GM20431 (cell line): ENCODE results near the gene OBSCN.

Source experiments
- in situ Hi-C: fragments of 300-500 bp; cut with MseI, MboI; formaldehyde crosslinking; loops from one replicate; pipeline ENCODE4 v1.15.0; 2020; ENCODE audit warnings: low sequenced_read_pairs; ENCODE audit not compliant: unreplicated experiment

OBSCN gene

DNA sequence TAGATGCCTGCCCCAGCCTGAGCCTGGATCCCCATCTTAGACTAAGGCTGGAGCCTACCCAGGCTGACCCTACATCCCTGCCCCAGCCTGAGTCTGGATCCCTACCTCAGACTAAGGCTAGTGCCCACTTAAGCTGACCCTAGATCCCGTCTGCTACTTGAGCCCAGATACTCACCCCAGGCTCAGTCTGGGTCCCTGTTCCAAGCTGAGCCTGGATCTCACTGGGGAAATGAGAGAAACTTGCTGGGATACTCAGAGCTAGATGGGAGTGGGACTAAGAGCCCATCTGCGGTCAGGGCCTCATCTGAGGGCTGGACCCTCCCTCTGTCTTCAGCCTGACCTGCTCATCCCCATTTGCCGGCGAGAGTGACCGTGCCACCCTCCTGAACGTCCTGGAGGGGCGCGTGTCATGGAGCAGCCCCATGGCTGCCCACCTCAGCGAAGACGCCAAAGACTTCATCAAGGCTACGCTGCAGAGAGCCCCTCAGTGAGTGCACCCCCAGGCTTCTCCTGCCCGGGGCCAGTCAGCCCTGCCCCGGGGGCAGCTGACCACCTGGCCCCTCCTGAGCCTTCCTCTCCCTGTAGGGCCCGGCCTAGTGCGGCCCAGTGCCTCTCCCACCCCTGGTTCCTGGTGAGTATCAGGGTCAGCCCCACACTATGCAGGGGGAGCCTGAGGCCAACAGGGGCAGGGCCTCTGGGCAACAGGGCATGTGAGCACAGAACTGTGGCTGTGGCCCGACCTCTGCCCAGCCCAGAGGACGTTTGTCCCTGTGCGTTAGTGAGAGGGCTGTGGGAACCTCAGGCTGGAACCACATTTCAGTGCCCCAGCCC, 162.0 kb downstream of the OBSCN start:
- in situ Hi-C loops, result no loop called here

DNA sequence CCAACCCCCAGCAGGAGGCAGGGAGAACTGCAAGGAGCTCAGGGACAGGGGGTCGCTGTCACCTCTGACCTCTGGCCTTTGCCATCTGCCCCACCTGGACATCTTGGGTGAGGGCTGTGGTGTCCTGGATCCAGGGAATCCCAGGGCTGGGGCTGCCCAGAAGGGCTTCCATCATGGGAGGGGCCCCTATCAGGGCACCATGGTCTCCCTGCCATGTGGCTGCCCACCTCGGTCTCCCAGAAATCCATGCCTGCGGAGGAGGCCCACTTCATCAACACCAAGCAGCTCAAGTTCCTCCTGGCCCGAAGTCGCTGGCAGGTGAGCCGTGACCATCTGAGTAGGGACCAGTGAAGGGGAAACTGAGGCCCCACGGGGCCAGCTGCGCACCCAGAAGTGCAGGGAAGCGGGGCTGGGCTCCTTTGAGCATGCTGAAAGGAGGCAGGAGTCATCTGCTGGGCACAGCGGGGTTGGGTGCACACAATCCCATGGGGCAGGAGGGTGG, 162.6 kb downstream of the OBSCN start:
- in situ Hi-C loops, result no loop called here

DNA sequence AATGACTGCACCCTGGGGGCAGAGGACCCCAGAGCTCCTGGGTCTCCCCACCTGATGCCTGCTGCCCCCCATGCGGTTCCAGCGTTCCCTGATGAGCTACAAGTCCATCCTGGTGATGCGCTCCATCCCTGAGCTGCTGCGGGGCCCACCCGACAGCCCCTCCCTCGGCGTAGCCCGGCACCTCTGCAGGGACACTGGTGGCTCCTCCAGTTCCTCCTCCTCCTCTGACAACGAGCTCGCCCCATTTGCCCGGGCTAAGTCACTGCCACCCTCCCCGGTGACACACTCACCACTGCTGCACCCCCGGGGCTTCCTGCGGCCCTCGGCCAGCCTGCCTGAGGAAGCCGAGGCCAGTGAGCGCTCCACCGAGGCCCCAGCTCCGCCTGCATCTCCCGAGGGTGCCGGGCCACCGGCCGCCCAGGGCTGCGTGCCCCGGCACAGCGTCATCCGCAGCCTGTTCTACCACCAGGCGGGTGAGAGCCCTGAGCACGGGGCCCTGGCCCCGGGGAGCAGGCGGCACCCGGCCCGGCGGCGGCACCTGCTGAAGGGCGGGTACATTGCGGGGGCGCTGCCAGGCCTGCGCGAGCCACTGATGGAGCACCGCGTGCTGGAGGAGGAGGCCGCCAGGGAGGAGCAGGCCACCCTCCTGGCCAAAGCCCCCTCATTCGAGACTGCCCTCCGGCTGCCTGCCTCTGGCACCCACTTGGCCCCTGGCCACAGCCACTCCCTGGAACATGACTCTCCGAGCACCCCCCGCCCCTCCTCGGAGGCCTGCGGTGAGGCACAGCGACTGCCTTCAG, 163.3 kb downstream of the OBSCN start:
- in situ Hi-C loops, result no loop called here

DNA sequence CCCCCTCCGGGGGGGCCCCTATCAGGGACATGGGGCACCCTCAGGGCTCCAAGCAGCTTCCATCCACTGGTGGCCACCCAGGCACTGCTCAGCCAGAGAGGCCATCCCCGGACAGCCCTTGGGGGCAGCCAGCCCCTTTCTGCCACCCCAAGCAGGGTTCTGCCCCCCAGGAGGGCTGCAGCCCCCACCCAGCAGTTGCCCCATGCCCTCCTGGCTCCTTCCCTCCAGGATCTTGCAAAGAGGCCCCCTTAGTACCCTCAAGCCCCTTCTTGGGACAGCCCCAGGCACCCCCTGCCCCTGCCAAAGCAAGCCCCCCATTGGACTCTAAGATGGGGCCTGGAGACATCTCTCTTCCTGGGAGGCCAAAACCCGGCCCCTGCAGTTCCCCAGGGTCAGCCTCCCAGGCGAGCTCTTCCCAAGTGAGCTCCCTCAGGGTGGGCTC, 163.9 kb downstream of the OBSCN start:
- in situ Hi-C loops, result no loop called here

DNA sequence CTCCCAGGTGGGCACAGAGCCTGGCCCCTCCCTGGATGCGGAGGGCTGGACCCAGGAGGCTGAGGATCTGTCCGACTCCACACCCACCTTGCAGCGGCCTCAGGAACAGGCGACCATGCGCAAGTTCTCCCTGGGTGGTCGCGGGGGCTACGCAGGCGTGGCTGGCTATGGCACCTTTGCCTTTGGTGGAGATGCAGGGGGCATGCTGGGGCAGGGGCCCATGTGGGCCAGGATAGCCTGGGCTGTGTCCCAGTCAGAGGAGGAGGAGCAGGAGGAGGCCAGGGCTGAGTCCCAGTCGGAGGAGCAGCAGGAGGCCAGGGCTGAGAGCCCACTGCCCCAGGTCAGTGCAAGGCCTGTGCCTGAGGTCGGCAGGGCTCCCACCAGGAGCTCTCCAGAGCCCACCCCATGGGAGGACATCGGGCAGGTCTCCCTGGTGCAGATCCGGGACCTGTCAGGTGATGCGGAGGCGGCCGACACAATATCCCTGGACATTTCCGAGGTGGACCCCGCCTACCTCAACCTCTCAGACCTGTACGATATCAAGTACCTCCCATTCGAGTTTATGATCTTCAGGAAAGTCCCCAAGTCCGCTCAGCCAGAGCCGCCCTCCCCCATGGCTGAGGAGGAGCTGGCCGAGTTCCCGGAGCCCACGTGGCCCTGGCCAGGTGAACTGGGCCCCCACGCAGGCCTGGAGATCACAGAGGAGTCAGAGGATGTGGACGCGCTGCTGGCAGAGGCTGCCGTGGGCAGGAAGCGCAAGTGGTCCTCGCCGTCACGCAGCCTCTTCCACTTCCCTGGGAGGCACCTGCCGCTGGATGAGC, 164.5 kb downstream of the OBSCN start:
- in situ Hi-C loops, result no loop called here

DNA sequence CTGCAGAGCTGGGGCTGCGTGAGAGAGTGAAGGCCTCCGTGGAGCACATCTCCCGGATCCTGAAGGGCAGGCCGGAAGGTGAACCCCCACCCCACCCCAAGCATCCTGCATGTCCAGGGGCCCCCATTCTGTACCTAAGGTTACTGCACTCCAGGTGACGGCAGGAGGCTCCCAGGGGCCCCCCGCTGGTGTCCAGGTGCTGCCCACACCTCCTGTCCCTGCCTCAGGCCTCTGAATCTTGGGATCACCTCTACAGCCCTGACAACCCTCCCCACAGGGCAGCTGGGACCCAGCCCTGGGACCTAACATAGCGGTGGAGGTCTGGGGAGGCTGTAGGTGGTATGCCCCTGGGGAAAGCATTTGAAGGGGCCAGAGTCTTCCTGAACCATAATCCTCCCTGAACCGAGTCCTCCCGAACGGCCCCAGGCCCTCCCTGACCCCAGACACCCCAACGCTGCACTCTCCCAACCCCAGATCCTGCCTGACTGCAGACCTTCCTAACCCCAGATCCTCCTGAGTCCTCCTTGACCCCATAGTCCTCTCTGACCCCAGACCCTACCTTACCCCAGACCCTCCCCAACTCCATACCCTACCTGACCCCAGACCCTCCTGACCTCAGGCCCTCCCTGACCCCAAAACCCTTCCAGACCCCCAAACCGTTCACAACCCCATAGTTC, 165.3 kb downstream of the OBSCN start:
- in situ Hi-C loops, result no loop called here

DNA sequence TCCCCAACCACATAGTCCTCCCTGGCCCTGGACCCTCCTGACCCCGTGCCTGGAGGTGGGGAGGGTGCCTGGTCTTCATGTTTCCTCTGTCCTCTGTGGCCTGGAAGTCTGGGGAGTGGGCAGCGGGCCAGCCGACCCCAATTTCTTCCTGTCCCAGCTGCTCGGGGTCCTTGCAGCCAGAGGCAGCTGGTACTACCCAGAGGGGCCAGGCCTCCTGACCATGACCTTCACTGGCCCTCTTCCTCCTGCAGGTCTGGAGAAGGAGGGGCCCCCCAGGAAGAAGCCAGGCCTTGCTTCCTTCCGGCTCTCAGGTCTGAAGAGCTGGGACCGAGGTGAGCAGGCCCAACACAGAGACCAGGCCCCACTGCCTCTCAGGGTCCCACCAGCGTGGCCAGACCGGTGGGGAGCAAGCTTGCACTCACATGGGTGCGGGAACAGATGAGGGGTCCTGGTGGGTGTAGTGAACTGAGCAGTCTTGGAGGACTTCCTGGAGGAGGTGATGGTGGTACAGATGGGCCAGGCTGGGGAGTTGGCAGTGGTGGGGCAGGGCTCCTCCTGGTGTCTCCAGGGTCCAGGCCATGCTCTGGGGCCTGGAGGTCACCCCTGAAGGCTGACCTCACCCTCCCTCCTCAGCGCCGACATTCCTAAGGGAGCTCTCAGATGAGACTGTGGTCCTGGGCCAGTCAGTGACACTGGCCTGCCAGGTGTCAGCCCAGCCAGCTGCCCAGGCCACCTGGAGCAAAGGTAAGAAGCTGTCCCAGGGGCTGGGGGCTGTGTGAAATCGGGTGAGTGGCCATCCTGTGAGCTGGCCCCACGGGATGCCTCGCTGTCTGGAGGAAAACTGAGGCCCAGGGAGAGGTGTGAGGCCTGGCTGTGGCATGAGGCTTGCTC, 166.1 kb downstream of the OBSCN start:
- in situ Hi-C loops, result no loop called here

DNA sequence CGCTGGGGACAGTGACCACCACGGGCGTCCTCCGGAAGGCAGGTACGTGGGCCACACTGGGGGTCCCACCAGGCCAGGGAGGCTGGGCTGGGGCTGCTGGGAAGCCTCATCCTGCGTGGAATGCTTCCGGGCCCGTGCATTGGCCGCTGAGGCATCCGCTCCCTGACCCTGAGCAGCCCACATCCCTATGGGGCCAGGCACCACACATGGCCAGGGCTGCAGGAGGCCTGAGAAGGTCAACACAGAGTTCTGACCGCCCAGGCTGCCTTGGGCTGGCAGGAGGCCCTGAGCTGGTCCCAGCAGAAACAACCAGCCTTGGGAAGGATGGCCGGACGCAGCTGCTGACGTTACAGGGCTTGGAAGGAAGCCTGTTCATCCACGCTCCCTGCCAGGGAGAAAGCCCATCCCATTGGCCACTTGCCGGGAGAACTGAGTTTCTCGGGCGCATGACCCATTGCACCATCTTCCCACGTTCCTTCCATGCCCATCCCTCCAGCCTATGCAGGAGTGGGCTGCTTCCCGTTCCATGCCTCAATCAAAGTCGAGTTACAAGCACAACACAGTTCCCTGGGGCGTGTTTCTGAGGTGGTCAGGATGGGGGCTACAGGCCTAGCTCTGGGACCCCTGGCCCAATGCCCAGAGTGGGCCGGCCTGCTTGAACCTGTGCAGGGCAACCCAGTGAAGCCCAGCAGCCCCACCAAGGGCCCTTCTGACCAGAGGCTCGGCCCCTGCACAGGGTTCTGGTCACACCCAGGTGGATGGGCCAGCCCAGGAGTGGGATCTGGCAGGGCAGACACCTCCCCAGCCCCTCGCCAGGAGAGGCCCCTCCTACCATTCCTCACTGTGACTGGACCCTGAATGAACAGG, 167.1 kb downstream of the OBSCN start:
- in situ Hi-C loops, result no loop called here

DNA sequence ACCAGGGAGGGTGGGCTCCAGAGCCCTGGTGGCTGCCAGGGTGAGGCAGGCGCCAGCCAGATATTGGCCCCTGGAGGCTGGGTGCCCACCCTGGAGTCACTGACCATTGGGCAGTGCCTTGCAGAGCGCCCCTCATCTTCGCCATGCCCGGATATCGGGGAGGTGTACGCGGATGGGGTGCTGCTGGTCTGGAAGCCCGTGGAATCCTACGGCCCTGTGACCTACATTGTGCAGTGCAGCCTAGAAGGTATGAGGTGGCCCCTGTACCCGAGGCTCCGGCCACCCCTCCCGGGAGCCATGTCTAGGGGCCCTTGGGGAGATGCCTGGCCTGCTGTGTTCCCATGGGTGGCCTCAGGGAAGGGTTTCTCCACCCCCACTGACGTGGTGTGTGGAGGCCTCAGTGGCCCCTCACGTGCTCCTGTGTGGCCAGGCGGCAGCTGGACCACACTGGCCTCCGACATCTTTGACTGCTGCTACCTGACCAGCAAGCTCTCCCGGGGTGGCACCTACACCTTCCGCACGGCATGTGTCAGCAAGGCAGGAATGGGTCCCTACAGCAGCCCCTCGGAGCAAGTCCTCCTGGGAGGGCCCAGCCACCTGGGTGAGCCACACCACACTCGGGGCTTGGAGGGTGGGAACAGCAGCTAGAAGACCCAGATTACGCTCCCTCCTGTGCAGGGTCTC, 167.9 kb downstream of the OBSCN start:
- in situ Hi-C loops, result no loop called here

DNA sequence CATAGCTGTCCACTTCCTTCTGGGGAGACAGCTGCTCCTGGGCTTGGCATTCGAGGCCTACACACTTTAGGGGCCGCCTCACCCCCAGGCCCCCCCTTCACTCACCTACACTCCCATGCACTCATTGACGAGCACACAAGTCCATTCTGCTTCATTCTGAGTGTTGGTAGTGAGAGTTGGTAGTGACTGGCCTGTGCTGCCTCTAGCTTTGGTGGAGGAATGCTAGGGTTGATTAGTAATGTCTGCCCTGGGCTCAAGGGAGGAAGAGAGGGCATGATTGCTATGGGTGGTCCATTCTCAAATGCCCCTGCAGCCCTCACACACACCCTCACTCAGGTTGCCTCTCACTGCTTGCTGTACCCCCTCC, 168.4 kb downstream of the OBSCN start:
- in situ Hi-C loops, result no loop called here

DNA sequence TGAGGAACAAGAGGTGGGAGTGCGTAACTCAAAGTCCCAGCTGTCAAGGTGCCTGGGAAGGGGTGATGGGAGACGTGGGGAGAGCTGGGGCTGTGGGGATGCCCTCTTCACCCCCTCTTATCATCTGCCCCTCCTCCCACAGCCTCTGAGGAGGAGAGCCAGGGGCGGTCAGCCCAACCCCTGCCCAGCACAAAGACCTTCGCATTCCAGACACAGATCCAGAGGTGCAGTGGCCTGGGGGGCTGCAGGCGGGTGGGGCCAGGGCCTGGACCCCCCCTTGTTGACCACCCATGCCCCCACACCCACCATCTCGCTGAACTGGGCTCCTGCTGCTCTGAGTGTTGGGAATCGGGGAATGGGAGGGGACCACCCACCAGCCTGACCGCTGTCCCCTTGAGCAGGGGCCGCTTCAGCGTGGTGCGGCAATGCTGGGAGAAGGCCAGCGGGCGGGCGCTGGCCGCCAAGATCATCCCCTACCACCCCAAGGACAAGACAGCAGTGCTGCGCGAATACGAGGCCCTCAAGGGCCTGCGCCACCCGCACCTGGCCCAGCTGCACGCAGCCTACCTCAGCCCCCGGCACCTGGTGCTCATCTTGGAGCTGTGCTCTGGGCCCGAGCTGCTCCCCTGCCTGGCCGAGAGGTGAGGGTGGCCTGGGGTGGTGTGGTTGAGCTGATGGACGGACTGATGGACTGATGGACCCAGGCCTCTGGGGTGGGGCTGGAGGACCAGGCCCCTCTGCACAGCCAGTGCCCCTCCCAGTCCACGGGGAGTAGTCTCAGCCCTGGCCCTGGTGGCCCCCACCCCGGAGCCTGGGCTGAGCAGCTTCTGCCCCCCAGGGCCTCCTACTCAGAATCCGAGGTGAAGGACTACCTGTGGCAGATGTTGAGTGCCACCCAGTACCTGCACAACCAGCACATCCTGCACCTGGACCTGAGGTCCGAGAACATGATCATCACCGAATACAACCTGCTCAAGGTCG, 169.1 kb downstream of the OBSCN start:
- in situ Hi-C loops, result no loop called here

DNA sequence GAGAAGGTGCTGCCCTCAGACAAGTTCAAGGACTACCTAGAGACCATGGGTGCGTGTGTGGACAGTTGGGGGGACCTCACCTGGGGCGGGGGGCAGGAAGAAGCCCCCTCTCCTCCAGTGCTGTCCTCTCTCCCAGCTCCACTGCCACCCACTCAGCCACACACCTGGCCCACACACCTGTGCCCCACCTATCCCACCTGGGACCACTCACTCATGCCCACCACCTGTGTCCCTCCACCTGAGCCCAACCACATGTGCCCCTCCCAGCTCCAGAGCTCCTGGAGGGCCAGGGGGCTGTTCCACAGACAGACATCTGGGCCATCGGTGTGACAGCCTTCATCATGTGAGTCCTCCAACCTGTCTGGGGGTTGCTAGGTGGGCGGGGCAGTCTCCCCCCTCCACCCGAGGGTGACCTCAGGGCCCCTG, 169.8 kb downstream of the OBSCN start:
- in situ Hi-C loops, result no loop called here

DNA sequence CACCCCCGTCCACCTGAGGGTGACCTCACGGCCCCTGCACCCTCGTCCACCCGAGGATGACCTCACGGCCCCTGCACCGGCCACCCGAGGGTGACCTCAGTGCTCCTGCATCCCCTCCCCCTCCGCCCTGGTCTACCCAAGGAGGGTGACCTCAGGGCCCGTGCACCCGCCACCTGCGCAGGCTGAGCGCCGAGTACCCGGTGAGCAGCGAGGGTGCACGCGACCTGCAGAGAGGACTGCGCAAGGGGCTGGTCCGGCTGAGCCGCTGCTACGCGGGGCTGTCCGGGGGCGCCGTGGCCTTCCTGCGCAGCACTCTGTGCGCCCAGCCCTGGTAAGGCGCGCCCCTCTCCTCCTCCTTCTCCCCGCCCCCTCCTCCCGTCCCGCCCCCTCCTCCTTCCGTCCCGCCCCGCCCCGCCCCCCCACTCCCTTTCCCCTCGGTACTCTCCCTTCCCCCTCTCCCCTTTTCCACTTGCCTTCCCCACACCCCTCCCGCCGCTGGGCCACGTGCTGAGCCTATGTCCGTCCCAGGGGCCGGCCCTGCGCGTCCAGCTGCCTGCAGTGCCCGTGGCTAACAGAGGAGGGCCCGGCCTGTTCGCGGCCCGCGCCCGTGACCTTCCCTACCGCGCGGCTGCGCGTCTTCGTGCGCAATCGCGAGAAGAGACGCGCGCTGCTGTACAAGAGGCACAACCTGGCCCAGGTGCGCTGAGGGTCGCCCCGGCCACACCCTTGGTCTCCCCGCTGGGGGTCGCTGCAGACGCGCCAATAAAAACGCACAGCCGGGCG, 170.4 kb downstream of the OBSCN start:
- in situ Hi-C loops, result no loop called here

DNA sequence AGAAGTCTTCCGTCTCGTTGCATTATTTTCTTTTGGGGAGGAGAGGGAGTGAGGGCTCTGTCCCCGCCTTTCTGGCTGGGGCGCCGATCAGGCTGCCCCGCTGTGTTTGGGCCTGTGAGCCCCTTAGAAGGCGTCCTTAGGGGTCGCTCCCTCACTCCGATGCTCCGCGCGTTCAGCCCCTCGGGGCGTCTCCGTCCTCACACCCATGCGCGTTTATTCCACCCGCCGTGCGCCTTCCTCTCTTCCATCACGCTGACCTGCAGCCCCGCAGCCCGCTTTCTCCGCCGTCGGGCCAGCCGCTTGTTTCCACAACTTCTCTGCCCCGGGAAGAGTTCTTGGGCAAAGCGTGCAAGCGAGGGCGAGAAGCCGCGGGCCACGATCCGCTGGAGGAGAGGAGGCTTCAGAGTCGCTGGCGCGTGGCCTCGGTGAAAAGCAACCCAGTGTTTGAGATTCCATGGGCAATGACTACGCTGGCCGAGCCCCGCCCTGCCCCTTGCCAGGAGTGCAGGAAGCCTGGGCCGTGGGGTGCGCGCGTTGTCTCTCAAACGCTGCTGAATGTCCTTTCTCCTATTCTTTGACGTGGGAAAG, 171.1 kb downstream of the OBSCN start:
- in situ Hi-C loops, result no loop called here

DNA sequence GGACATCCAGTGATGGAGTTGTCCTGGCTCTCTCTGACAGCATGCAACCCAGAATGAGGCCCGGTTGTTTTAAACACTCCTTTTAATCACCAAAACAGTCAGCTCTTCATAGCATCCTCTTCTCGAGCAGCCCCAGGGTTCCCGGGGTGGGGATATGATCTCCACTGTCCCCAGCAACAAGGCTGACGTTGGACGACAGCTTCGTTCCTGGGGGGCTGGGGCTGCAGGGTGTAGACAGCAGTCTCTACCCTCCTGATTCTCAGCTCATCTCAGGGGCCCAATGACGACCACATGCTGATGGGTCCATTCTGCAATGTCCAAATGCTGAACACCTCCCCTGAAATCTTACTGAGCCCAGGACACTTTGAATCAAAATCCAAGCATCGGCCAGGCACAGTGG, 171.8 kb downstream of the OBSCN start:
- in situ Hi-C loops, result no loop called here
